Mesendoderm (in vitro differentiated cells): ENCODE data around the gene AGR2.

Experiments
- DNase-seq: peaks from one replicate; pipeline ENCODE4 v3.0.0; 2013
- H2AK5ac ChIP-seq: 2 replicates; pipeline ENCODE4 v1.6.1; 2013; ENCODE audit warnings: low read length, inconsistent platforms
- H2BK120ac ChIP-seq: 2 replicates; pipeline ENCODE4 v1.6.1; 2013; ENCODE audit warnings: low read depth, mild to moderate bottlenecking, low read length, moderate library complexity, mixed read lengths
- H2BK15ac ChIP-seq: replicated peaks from 2 replicates; pipeline ENCODE4 v1.6.1; 2013; ENCODE audit warnings: low read depth, mild to moderate bottlenecking, moderate library complexity
- H2BK5ac ChIP-seq: 2 replicates; pipeline ENCODE4 v1.6.1; 2013; ENCODE audit warnings: low read length, inconsistent platforms
- H3K18ac ChIP-seq: 2 replicates; pipeline ENCODE4 v1.6.1; 2013; ENCODE audit warnings: mild to moderate bottlenecking, low read length, mixed read lengths
- H3K23ac ChIP-seq: one replicate; pipeline ENCODE4 v1.6.1; 2013; ENCODE audit warnings: low read length
- H3K27ac ChIP-seq: 2 replicates; pipeline ENCODE4 v1.5.1; 2013; ENCODE audit warnings: low read depth, mild to moderate bottlenecking, inconsistent platforms, low read length, moderate library complexity
- H3K27me3 ChIP-seq: 2 replicates; pipeline ENCODE4 v1.6.1; 2013; ENCODE audit warnings: low read length, control low read depth, mild to moderate bottlenecking, inconsistent platforms; ENCODE audit not compliant: insufficient read depth, poor library complexity
- H3K36me3 ChIP-seq: 2 replicates; pipeline ENCODE4 v1.6.1; 2013; ENCODE audit warnings: low read length, inconsistent platforms; ENCODE audit not compliant: control insufficient read depth, insufficient read depth
- H3K4ac ChIP-seq: one replicate; pipeline ENCODE4 v1.6.1; 2013; ENCODE audit warnings: low read depth, mild to moderate bottlenecking, low read length, moderate library complexity
- H3K4me1 ChIP-seq: 2 replicates; pipeline ENCODE4 v1.6.1; 2013; ENCODE audit warnings: low read depth, low read length, inconsistent platforms; ENCODE audit not compliant: control insufficient read depth
- H3K4me2 ChIP-seq: 2 replicates; pipeline ENCODE4 v1.6.1; 2013; ENCODE audit warnings: low read length
- H3K4me3 ChIP-seq: 2 replicates; pipeline ENCODE4 v1.5.1; 2013; ENCODE audit warnings: mild to moderate bottlenecking, low read length
- H3K56ac ChIP-seq: one replicate; pipeline ENCODE4 v1.6.1; 2013; ENCODE audit warnings: low read length
- H3K79me1 ChIP-seq: 2 replicates; pipeline ENCODE4 v1.6.1; 2013; ENCODE audit warnings: low read length, inconsistent platforms
- H3K79me2 ChIP-seq: 2 replicates; pipeline ENCODE4 v1.6.1; 2013; ENCODE audit warnings: mild to moderate bottlenecking, low read length; ENCODE audit not compliant: control insufficient read depth, insufficient read depth
- H3K9ac ChIP-seq: 2 replicates; pipeline ENCODE4 v1.6.1; 2013; ENCODE audit warnings: low read length, inconsistent platforms
- H4K5ac ChIP-seq: one replicate; pipeline ENCODE4 v1.6.1; 2013; ENCODE audit warnings: low read length
- H4K8ac ChIP-seq: one replicate; pipeline ENCODE4 v1.6.1; 2013; ENCODE audit warnings: low read depth, mild to moderate bottlenecking, control low read depth, low read length, moderate library complexity
- WGBS: extraction: QIAGEN DNeasy Blood & Tissue Kit; methylation state at CpG from one replicate; pipeline ENCODE4 v1.1.7; 2013; ENCODE audit warnings: low lambda C conversion rate, missing lambda C conversion rate; ENCODE audit not compliant: insufficient coverage; ENCODE audit errors: extremely low coverage; 5-methylcytosine and 5-hydroxymethylcytosine counted together

The AGR2 gene

DNA sequence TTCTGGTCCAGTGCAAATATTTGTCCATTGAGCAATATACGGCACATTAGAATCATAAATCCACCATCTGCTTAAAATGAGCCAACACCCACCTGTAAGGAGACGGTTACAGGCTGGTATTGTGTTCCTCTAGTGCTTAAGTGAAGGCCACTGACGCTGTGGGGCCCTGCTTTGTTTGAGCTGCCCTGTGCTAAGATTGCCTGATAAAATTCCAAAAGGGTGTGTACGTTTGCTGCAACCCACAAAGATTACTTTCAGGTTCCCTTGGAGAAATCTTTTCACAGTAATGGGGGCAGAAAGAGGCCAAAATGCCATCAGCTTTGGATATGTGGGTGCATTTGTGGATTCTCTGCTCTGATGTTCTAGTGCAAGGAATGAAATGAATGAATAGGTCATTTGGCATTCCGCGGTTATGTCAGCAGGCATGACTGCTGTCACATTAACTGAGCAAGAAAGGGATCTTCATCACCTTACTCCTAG, 42.6 kb upstream of the AGR2 start:
- Histone ChIP-seq H3K56ac (no peak overlapping the region), H3K79me1 (no peaks in the 10 kb centered on the region), H3K27ac (no peak overlapping the region), H3K27me3 (no peaks in the 10 kb centered on the region), H3K36me3 (no peaks in the 10 kb centered on the region), H3K79me2 (no peaks in the 10 kb centered on the region), H3K4me3 (no peak overlapping the region), H4K8ac (no peak overlapping the region), H3K18ac (no peak overlapping the region), H4K5ac (no peak overlapping the region), H2AK5ac (no peak overlapping the region), H3K9ac (no peak overlapping the region), H3K4me1 (peaks cover 3% of the 10 kb centered on the region), H3K23ac (no peak overlapping the region), H3K4ac (no peak overlapping the region), H2BK15ac (no peak overlapping the region), H2BK5ac (no peak overlapping the region), H3K4me2 (no peak overlapping the region), H2BK120ac (no peak overlapping the region)
- DNase-seq = peak; percentile 70
- no CpG with 5 or more reads among the region's 6 CpGs for WGBS

DNA sequence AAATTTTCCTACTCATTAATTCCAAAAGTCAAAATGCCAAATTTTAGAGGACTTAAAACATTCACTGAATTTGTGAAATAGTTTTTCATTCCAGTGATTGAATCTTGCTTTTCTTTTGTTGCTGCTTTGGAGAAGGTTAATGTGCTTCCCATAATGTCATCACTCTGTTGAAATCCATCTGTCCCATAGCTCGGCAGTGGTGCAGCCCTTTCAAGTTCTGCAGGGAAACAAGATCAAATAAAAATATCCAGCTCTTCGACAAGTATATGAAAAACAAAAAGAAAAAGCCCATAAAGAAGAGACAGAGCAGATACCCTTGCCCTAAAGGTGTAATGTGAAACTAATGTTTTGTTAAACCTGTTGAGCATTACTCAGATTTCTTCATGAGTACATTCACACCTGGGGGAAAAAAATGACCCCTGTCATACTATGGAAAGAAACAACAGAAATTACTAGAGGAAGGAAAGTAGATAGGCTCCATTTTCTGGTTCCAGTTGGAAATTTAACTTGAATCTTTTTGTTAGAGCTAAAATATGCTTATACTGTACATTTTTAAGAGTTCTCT, 41.9 kb upstream of the AGR2 start:
- Histone ChIP-seq H3K27ac (no peak overlapping the region), H3K36me3 (no peaks in the 10 kb centered on the region), H3K23ac (no peak overlapping the region), H3K4me2 (no peak overlapping the region), H3K79me1 (no peaks in the 10 kb centered on the region), H4K8ac (no peak overlapping the region), H2BK15ac (no peak overlapping the region), H4K5ac (no peak overlapping the region), H3K27me3 (no peaks in the 10 kb centered on the region), H2BK5ac (no peak overlapping the region), H3K79me2 (no peaks in the 10 kb centered on the region), H3K4me1 (peaks cover 3% of the 10 kb centered on the region), H3K4me3 (no peak overlapping the region), H3K9ac (no peak overlapping the region), H2BK120ac (no peak overlapping the region), H3K56ac (no peak overlapping the region), H3K4ac (no peak overlapping the region), H3K18ac (no peak overlapping the region), H2AK5ac (no peak overlapping the region)
- DNase-seq = no peak
- no CpG with 5 or more reads among the region's 2 CpGs for WGBS

- no peak overlapping the region for H2AK5ac ChIP-seq
- DNase-seq = no peak
- H4K8ac ChIP-seq = no peak overlapping the region
- H3K23ac ChIP-seq = no peak overlapping the region
- no peaks in the 10 kb centered on the region for H3K36me3 ChIP-seq
- no peak overlapping the region for H3K27ac ChIP-seq
- H3K9ac ChIP-seq = no peak overlapping the region
- no peaks in the 10 kb centered on the region for H3K79me1 ChIP-seq
- H2BK120ac ChIP-seq = no peak overlapping the region
- no peak overlapping the region for H3K4me3 ChIP-seq
- H3K4ac ChIP-seq = no peak overlapping the region
- no peak overlapping the region for H4K5ac ChIP-seq
- no peak overlapping the region for H3K56ac ChIP-seq
- peaks cover 3% of the 10 kb centered on the region for H3K4me1 ChIP-seq
- H3K18ac ChIP-seq = no peak overlapping the region
- no peak overlapping the region for H2BK5ac ChIP-seq
- H3K4me2 ChIP-seq = no peak overlapping the region
- H2BK15ac ChIP-seq = no peak overlapping the region
- H3K79me2 ChIP-seq = no peaks in the 10 kb centered on the region
- no peaks in the 10 kb centered on the region for H3K27me3 ChIP-seq
These were observed 40.9 kb upstream of the AGR2 start for GRCh38 chr7:16845746-16846145.

GRCh38 chr7:16841681-16842080, 36.9 kb upstream of the AGR2 start:
- no peak overlapping the region for H2AK5ac ChIP-seq
- H3K4me1 ChIP-seq = no peaks in the 10 kb centered on the region
- no peak overlapping the region for H4K5ac ChIP-seq
- H2BK120ac ChIP-seq = no peak overlapping the region
- H3K27ac ChIP-seq = no peak overlapping the region
- H3K79me2 ChIP-seq = no peaks in the 10 kb centered on the region
- no peak overlapping the region for H2BK5ac ChIP-seq
- H3K36me3 ChIP-seq = no peaks in the 10 kb centered on the region
- no peak overlapping the region for H4K8ac ChIP-seq
- no peak overlapping the region for H3K18ac ChIP-seq
- WGBS = no CpG with 5 or more reads among the region's 4 CpGs
- H3K56ac ChIP-seq = no peak overlapping the region
- no peak overlapping the region for H3K23ac ChIP-seq
- DNase-seq = peak; percentile 57
- H3K4me2 ChIP-seq = no peak overlapping the region
- no peak overlapping the region for H3K4me3 ChIP-seq
- H3K27me3 ChIP-seq = no peaks in the 10 kb centered on the region
- H3K4ac ChIP-seq = no peak overlapping the region
- no peaks in the 10 kb centered on the region for H3K79me1 ChIP-seq
- no peak overlapping the region for H3K9ac ChIP-seq
- H2BK15ac ChIP-seq = no peak overlapping the region

GRCh38 chr7:16840094-16840493, 35.3 kb upstream of the AGR2 start:
- H3K23ac ChIP-seq = no peak overlapping the region
- peak; percentile 39 for DNase-seq
- no peak overlapping the region for H4K5ac ChIP-seq
- no peaks in the 10 kb centered on the region for H3K36me3 ChIP-seq
- no peak overlapping the region for H3K9ac ChIP-seq
- no peak overlapping the region for H3K4me2 ChIP-seq
- H3K4ac ChIP-seq = no peak overlapping the region
- H3K18ac ChIP-seq = no peak overlapping the region
- no peaks in the 10 kb centered on the region for H3K79me1 ChIP-seq
- no peak overlapping the region for H2BK5ac ChIP-seq
- H4K8ac ChIP-seq = no peak overlapping the region
- H2BK15ac ChIP-seq = no peak overlapping the region
- no peak overlapping the region for H3K4me3 ChIP-seq
- H3K4me1 ChIP-seq = no peaks in the 10 kb centered on the region
- H3K27ac ChIP-seq = no peak overlapping the region
- no peak overlapping the region for H2AK5ac ChIP-seq
- H3K79me2 ChIP-seq = no peaks in the 10 kb centered on the region
- no peak overlapping the region for H3K56ac ChIP-seq
- H2BK120ac ChIP-seq = no peak overlapping the region
- WGBS = no CpG with 5 or more reads among the region's 6 CpGs
- H3K27me3 ChIP-seq = no peaks in the 10 kb centered on the region

- no peak overlapping the region for H3K56ac ChIP-seq
- H3K4ac ChIP-seq = no peak overlapping the region
- no peak overlapping the region for H3K23ac ChIP-seq
- no peaks in the 10 kb centered on the region for H3K27me3 ChIP-seq
- no peak overlapping the region for H3K4me2 ChIP-seq
- whole genome bisulfite sequencing = no CpG with 5 or more reads among the region's 2 CpGs
- no peak overlapping the region for H4K8ac ChIP-seq
- H4K5ac ChIP-seq = no peak overlapping the region
- no peak overlapping the region for H3K27ac ChIP-seq
- H2BK15ac ChIP-seq = no peak overlapping the region
- H2BK5ac ChIP-seq = no peak overlapping the region
- no peak for DNase-seq
- H2BK120ac ChIP-seq = no peak overlapping the region
- no peak overlapping the region for H3K18ac ChIP-seq
- no peaks in the 10 kb centered on the region for H3K79me2 ChIP-seq
- H3K36me3 ChIP-seq = no peaks in the 10 kb centered on the region
- H3K4me1 ChIP-seq = no peaks in the 10 kb centered on the region
- no peak overlapping the region for H2AK5ac ChIP-seq
- H3K9ac ChIP-seq = no peak overlapping the region
- H3K79me1 ChIP-seq = no peaks in the 10 kb centered on the region
- no peak overlapping the region for H3K4me3 ChIP-seq
These were observed 34.8 kb upstream of the AGR2 start for GRCh38 chr7:16839646-16840045.
